ENCODE data around the gene ZBTB9. TPM values are rescaled to one million over a fixed set of nuclear protein-coding genes. Genes with fewer than 3 reads are reported as not detected.

ZBTB9 gene
- total RNA-seq, 1 experiment from 2014 or later: 14.2 TPM

DNA sequence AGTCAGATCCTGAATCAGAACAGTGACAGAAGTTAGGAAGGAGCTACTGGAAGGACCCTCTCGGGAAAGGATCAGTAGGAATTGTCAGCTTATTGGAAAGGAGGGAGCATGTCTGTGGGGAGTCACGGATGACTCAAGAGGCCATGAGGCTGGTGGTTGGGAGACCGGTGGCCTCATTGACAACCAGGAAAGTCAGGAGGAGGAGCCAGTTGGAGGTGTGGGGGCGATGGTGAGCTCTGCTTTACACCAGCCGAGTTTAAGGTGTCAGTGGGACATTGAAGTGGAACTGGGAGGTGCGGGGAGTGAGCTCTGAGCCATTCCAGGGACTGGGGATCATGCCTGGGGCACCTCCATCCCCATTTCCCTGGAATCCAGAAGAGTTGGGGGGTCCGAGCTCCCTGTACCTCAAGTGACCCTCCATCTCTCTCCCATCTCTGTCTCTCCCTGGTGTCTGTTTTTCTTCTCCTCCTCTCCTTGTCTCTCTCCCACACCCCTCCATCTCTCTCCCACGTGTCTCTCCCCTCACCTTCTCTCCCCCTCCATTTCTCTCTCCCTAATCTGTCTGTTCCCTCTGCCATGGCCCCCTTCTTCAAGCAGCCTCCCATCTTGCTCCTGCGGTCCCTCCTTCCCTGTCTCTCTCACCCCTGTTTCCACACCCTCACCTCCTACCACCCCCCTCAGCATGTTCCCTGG, 14.3 kb upstream of the ZBTB9 start:
- Histone ChIP-seq H3K9ac (ENCODE audit: low read length) (no peak overlapping the region), H3K36me3 (ENCODE audit: control insufficient read depth in 1 of 2, insufficient read depth in 2 of 2, low read length in 2 of 2) (peaks cover 2 to 7% of the 10 kb centered on the region in 2 experiments; a peak in 2 of 4 replicates), H3K4me1 (ENCODE audit: control insufficient read depth in 1 of 2, insufficient read depth in 2 of 2, low read length in 2 of 2) (peaks cover 0 to 6% of the 10 kb centered on the region in 2 experiments; a peak in 2 of 4 replicates), H3K4me2 (ENCODE audit: low read length) (no peak overlapping the region), H3K9me3 (ENCODE audit: control insufficient read depth in 1 of 2, insufficient read depth in 1 of 2, low read depth in 1 of 2, low read length in 2 of 2) (no peaks in the 10 kb centered on the region), H2AFZ (ENCODE audit: low read depth, low read length, poor library complexity, severe bottlenecking) (no peak overlapping the region), H3K79me2 (ENCODE audit: insufficient read depth, low read length) (no peaks in the 10 kb centered on the region), H3K9me2 (ENCODE audit: insufficient read depth) (no peaks in the 10 kb centered on the region), H3K27ac (ENCODE audit: low read depth, low read length) (no peak overlapping the region), H3K27me3 (ENCODE audit: insufficient read depth, low read length) (no peaks in the 10 kb centered on the region), H4K20me1 (ENCODE audit: insufficient read depth) (no peaks in the 10 kb centered on the region), H3K4me3 (replicated peaks in 1 of 2; ENCODE audit: low read depth in 1 of 2, low read length in 2 of 2) (no peak overlapping the region)
- RAD21 ChIA-PET (ENCODE audit: low non-redundant PET in 1 of 2, low total read pairs in 2 of 2, uncharacterized antibody in 2 of 2, unreplicated experiment in 2 of 2): no interaction called here
- ATAC-seq (peak; percentile 57), DNase-seq (ENCODE audit: low read depth, low spot score) (no peak)
- TF ChIP-seq POLR2A (IDR thresholded peaks at IDR 0.05; ENCODE audit: borderline replicate concordance, extremely low read depth, insufficient read depth, insufficient read length) (no peak), ZFX (IDR thresholded peaks at IDR 0.05) (no peak), EZH2phosphoT487 (IDR thresholded peaks at IDR 0.05; ENCODE audit: borderline replicate concordance) (no peak), EGR1 (IDR thresholded peaks at IDR 0.05; ENCODE audit: low read depth) (no peak), SP1 (IDR thresholded peaks at IDR 0.05; ENCODE audit: low read depth) (no peak), SIN3A (IDR thresholded peaks at IDR 0.05; ENCODE audit: low read depth) (no peak), YY1 (IDR thresholded peaks at IDR 0.05; ENCODE audit: extremely low read depth, insufficient replicate concordance, low read depth, low read length) (no peak), EZH2 (IDR thresholded peaks at IDR 0.05) (no peak)
- TF ChIP-seq, protein P1, sequence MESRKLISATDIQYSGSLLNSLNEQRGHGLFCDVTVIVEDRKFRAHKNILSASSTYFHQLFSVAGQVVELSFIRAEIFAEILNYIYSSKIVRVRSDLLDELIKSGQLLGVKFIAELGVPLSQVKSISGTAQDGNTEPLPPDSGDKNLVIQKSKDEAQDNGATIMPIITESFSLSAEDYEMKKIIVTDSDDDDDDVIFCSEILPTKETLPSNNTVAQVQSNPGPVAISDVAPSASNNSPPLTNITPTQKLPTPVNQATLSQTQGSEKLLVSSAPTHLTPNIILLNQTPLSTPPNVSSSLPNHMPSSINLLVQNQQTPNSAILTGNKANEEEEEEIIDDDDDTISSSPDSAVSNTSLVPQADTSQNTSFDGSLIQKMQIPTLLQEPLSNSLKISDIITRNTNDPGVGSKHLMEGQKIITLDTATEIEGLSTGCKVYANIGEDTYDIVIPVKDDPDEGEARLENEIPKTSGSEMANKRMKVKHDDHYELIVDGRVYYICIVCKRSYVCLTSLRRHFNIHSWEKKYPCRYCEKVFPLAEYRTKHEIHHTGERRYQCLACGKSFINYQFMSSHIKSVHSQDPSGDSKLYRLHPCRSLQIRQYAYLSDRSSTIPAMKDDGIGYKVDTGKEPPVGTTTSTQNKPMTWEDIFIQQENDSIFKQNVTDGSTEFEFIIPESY (IDR thresholded peaks at IDR 0.05; ENCODE audit: extremely low read depth, insufficient replicate concordance, low read length): no peak
- BruUV-seq (replicated peaks): no TSS peak
- POLR2A ChIA-PET: interaction anchor here (1.3 kb wide), 2 partner anchors 10 to 14 kb away, joined by 3 read pairs; partner anchors contain the start of gene ZBTB9
- CTCF ChIA-PET: interaction anchor here (0.7 to 1.0 kb wide), 2 partner anchors 10 to 14 kb away, joined by 3 read pairs; no protein-coding TSS in a partner anchor
- intact Hi-C loops (cut with micrococcal nuclease): no loop called here

All from HCT116 (cell line).